HG03378 (cell line): ENCODE measurements around the gene TAPT1.
"Not testable (repeated sequence)": the region's sequence is repeated elsewhere in the genome, so short reads cannot be mapped to it uniquely, and the experiment has no call there.

Source experiments
- ATAC-seq: cut with Tn5 transposase; IDR thresholded peaks from one replicate; pipeline ENCODE4 v1.9.1; 2021; ENCODE audit warnings: mild to moderate bottlenecking, moderate library complexity; ENCODE audit not compliant: unreplicated experiment

TAPT1 gene

DNA sequence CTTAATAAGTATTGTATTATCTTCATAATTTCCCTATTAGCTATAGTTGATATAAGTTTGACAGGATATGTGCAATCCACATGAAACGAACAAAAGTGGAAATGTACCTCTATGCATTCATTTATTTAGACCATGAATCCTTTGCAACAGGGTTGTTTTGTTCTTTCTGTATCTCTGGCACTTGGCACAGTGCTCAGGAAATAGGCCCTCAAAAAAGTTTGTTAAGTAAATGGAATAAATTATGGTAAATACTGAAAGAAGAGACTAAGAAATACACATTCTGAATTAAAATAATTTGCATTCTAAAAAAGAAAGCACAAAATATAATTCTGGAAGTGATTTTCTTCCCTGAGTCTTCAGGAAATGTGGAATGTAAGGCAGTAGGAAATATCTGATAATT, 39.3 kb downstream of the TAPT1 start:
- no peak for ATAC-seq

DNA sequence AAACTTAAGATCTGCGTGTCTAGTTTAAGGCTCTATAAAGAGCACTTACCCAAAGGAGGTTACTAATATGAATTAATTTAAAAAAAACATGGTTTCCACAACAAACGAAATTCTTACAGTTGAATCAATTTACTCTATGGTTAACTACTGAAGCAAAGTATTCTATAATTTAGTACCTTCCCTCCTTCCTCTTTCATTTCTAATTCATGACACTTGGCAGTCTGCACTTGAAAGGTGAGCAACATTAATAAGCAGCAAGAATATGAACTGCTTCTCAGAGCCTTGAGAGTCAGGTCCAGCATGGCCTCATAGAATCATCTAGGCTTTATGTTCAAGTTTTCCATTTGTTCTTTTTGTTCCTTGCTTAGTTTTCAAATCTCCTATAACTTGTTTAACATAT, 42.7 kb downstream of the TAPT1 start:
- ATAC-seq, result no peak

DNA sequence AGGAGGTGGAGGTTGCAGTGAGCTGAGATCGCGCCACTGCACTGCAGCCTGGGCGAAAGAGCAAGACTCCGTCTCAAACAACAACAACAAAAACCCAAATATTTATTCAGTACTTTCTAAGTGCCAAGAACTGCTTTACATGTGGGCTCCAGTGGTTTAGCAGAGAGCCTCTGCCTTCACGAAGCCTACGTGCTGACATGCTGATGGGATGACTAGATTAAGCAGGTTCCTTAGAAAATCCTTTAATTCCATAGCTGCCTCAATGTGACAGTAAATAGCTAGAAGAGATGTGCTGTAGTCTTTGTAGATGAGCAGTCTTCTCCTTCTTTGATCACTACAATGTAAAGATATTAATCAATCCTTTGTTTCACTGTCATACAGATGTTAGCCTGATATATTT, 49.6 kb downstream of the TAPT1 start:
- ATAC-seq, result no peak

DNA sequence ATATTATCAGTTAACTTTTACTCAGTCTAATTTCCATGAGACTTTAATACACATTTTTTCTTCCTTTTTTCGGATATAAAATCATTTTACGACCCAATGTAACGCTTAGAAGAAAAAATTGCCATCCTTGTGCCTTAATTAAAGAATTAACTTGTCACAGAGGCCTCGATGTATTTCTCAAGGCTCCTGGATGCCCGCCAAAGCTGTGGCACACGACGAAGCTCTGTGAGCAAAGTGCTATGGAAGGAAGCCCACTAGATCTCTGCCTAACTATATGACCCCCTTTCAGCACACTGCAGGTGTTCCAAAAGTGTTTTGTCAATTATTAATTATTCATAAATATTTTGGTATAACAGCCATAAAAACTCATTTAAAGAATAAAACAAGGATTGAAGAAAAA, 54.4 kb downstream of the TAPT1 start:
- ATAC-seq, result no peak

DNA sequence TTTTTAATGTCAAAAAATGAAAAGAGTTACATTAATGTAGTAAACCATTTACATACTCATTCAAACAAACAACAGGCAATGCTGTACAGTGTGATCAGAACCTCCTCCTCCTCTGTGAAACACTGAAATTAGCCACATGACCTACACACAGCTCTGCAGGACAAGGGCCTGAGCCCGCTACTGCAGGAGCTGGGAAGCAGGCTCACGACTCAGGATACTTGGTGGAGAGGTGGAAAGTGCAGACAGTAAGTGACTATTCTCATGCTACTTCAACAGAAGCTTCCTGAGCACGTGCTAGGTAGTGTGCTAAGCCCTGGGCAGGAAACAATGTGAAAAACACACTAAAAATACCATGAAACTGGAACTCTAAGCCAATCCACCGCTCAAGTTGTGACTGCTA, 56.8 kb downstream of the TAPT1 start:
- ATAC-seq, result no peak

DNA sequence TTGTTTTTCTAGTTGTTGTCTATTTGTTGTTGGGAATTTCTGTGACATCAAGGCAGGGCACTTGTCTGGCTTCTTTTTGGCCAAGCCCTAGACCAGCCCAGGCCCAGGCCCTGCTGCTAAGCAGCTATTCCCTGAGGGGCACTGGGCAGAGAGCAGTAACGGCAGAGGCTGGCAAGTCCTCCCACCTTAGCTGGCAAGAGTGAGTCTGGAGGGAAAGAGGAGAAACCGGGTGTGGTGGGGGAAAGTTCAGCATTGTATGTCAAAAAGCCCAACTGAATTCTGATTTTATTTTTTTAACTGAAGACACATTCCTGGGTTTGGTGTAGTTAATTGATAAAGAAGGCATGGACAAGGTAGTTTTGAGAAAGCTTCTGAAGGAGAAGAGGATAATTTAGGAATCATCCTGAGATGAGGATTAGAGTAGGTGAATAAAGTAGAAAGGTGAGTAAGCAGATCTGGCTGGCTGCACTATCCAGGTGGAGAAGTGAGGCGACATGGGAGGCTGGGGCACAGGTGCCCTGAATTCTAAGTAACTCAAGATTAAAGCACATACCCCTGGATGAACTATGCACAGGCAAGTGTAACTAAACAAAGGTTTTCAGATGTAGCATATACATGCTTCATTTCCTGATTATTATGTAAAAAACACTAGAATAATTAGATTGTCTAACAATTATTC, 57.4 kb downstream of the TAPT1 start:
- no peak for ATAC-seq

DNA sequence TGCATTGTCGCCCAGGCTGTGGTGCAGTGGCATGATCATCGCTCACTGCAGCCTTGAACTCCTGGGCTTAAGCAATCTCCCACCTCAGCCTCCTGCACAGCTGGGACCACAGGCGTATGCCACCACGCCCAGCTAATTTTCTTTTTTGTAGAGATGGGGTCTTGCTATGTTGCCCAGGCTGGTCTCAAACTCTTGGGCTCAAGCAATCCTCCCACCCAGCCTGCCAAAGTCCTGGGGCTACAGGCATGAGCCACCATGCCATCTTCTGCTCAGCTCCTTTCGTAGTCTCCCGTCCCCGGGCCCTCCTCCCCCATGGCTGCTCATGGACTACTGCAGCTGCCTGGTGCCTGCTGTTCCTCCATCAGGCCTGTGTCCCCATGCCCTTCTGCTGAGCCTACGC, 58.1 kb downstream of the TAPT1 start:
- no peak for ATAC-seq

DNA sequence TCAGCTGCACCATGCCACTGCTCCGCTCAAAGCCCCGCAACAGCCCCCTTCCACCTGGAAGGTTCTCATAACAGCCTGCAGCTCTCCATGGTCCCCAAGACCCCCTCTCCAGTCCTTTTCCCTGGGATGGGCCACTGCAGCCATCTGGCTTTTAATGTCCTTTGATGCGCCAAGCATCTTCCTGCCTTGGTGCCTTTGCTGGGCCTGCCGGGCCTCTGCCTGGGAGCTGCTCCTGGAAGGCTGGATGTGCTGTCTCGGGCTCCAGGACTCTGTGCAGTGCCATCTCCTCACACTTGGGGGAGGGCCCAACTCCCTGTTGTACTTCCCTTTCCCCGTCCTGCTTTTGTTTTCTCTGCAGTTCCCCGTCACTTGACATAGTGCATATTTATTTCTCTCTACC, 60.3 kb downstream of the TAPT1 start:
- ATAC-seq, result no peak

DNA sequence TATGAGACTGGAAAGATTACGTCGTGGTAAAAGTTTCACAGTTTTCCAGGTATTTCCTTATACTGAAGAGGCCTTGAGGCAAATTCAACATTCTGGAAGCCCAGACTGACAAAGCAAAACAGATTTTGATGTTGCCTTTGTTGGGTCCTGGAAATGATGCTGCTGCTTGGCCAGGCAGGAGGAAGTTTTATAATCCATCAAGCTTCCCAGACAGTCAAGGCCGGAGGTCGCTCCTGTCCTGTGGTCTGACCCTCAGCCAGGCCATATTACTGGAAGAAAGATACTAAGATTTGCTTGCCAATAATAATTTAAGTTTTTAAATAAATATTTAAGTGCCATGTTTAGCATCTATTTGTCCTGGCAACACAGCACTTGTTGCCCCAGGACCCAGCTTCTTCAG, 63.4 kb downstream of the TAPT1 start:
- ATAC-seq, result no peak

DNA sequence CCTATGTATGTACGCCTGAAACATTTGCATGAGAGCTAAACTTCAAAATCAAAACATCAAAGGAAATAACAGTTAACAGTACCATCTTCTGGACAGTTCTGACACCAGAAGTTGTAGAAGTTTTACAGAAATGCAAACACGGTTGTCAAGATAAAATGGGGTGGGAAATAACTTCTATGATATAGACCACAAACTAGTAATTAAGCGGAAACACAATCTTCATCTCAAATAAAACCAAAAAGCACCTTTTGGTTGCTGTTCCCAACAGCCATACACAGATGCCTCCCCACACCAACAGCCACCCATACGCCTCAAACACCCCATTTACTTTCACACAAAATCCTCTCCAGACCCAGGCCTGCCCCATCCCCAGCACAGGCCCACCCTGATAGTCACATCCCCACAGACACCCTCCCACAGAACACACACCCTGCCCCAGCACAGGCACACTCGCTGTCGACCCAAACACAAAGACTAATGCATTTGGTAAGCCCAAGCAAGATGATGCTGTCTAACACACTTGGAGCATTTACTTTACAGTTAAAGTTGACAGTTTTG, 64.3 kb downstream of the TAPT1 start:
- no peak for ATAC-seq

DNA sequence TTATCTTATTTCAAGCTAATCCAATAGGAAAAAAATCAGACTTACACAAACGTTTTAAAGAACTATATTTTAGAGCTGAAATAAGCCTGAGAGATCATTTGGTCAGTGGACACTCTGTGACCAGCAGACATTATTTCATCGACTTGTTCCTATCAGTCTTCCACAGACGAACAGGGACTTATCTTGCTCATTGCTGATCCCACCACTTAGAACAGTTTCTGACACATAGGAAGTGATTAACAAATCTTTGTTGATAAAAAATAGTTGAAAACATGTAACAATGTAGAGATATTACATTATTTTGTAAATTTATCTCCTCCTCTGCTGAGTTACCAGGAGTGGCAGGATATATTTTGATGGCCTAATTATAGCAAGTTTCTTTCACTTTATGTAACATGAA, 65.8 kb downstream of the TAPT1 start:
- no peak for ATAC-seq

DNA sequence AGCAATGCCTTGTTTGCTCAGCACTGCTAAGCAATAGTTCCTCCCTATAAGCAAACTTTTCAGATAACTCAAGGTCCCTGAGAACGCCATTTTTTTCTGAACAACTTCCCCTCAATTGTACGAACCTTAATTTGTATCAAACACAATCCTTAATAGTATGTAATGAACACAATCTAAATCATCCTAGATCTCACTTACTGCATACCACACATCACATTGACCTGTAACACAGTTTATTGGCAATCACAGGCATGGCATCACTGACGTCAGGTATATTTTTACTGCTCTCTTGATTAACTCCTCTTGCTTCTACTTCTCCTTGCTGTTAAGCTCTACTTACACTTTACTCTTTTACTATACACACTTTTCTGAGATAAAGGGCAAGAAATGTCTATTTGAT, 67.0 kb downstream of the TAPT1 start:
- ATAC-seq, result no peak

DNA sequence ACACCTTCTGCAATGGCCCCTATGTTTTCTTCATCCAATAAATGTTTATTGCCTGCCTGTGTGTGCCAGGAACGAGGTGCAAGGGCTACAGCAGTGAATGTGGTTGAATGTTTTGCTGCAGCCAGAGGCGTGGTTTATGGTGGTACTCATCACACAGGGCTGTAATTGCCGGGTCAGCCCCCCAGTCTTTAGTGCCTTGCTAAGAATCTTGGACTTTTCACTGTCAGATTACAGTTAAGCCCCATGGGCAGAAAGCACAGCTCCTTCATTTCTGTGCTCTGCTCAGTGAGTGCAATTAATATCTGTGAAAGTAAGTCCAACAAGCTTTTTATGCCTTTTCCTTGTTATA, 67.8 kb downstream of the TAPT1 start:
- ATAC-seq, result no peak

DNA sequence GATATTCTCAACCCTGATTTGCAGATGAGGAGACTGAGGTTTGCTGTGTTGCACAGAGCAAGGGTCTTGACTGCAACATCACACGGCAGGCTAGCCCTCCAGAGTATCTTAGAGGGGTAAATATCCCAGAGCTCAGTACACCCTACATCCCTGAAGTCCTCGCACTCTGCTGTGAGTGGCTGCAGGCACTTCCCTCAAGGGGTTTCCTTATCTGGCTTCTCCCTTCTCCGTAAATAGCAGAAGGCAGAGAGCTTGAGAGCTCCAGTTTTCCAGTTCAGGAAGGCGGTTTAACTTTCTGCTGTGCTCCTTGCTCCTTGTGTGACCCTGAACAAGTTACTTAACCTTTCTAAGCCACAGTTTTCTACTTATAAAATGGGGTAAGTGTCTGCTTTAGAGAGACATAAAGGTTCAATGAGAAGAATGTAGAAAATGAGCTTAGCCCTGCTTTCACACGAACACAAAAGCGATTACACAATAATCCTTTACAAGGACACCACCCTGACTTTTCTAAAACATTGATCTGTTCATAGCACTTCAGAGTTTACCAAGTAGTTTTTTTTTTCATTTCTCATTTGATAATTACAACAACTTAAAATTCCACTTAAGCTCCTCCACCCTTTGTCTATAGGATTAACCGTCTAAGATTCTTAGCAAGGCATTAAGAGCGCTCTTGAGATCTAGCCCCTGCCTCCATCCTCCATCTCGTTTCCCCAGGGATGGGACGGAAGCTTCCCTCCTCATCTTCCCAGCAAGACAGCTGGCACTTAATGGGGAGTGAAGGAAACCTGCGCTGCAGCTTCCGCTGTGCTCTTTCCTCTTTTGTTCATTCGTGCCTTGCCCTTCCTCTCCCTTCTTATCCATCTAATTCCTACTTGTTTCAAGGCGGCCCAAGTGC, 68.4 kb downstream of the TAPT1 start:
- ATAC-seq, result no peak

DNA sequence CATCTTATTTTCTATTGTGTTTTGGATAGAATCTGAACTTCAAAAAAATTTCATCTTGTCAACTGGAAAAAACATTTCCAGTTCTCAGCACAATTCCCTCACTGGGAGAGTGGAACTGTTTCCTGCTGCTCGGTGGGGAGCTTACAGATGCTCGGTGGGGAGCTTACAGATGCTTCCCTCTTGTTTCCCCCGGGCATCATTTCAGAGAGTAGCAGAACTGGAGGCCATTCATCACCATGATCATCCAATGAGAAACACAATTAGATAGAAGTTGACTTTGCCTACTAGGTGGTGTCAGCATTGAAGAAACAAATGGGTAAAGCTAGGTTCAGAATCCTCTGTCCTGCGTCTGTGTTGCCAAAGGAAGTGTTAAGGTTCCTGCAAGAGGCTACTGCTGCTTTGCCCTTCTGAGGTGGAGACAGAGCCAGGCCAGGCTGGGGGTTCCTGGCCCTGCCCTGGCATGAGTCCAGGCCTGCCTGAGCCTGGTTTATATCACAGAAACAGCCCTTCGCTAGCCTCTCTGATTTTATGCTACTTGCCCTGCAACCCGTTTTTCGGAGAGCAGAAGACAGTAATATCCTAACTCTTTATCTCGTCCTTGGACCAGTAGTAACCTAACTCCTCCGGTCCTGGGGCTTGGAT, 70.6 kb downstream of the TAPT1 start:
- ATAC-seq, result no peak

DNA sequence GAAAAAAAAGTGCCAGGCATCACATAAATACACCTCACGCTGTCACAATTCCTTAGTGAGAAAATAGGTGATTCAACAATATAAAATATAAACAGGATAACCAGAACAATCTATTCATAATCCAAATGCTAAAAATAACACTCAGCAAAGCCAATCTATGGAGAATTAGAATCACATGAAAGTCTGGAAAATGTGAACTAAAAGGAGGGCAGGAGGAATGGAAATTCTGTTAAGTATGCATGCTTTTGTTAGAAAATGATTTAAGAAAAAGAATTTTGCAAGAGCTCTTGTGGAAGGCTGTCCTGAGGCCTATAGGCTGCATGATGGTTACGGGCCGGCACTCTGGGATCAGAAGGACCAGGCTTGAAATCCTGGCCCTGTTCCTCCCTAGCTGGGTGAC, 71.8 kb downstream of the TAPT1 start:
- ATAC-seq, result no peak

DNA sequence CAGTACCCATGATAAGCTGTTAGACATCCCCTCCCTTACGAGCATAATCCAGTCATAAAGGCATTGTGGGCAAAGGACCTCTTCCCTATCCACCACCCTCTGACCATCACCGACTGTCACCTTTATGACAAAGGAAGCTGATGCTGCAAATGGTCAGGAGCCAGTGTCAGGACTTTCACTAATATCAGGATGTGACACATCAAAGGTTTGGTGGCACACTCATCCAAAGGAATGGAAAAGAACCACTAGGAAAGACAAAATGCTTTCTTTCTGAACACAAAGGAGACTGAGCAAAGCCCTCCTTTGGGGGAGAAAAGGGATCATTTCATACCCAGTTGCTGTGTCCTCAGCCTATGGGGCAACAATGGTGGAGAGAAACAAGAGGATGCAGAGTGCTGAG, 75.6 kb downstream of the TAPT1 start:
- ATAC-seq, result no peak

DNA sequence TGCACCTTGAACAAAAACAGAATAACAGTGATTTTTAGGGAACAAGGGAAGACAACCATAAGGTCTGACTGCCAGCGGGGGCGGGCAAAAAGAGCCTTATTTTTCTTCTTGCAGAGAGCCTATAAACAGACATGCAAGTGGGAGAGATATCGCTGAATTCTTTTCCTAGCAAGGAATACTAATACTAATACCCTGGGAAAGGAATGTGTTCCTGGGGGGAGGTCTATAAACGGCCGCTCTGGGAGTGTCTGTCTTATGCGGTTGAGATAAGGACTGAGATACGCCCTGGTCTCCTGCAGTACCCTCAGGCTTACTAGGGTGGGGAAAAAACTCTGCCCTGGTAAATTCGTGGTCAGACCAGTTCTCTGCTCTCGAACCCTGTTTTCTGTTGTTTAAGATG, 81.4 kb downstream of the TAPT1 start:
- not testable (repeated sequence) for ATAC-seq

DNA sequence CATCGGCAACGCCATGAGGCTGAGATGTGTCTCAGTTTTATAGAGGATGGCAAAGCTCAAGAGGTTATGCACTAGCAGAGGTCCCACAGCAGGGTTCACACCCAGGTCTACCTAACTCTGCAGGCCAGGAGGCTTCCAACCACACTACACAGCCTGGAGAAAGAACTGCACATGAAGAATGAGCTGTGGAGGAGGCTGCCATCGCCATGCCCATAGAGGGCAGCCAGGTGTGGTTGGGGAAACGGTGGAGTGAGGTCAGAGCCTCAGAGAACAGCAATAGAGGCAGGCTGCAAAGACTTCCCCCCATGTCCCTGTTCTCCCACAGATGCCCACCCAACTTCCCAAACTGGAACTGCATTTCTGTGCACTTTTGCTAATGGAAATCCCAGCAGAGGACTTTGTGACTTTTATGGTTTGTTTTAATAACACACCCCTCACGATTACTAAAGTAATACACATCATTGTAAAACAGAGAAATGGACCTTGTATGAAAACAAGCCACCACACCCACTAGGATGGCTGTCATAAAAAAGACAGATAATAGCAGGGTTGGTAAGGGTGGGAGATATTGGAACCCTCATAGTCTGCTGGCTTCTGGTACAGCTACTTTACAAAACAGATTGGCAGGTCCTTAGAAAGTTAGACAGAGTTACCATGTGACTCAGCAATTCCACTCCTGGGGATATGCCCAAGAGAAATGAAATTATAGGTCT, 83.5 kb downstream of the TAPT1 start:
- no peak for ATAC-seq

DNA sequence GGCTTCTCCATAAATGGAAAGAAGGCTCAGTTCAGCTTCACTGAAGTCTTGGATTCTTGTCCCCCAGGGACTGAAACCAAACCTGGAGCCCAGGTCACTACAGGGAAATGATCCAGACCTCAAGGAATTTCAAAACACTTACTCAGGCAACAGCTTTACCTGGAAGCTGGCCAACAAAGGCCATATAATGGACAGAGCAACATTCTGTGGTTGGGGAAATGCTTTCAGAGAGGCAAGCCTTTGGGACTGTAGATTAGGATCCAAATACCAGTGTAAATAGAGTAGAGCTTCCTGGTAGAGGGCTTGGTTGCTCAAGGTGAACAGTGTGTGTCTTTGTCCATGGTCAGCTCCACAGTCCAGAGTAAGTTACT, 85.4 kb downstream of the TAPT1 start:
- ATAC-seq, result no peak

DNA sequence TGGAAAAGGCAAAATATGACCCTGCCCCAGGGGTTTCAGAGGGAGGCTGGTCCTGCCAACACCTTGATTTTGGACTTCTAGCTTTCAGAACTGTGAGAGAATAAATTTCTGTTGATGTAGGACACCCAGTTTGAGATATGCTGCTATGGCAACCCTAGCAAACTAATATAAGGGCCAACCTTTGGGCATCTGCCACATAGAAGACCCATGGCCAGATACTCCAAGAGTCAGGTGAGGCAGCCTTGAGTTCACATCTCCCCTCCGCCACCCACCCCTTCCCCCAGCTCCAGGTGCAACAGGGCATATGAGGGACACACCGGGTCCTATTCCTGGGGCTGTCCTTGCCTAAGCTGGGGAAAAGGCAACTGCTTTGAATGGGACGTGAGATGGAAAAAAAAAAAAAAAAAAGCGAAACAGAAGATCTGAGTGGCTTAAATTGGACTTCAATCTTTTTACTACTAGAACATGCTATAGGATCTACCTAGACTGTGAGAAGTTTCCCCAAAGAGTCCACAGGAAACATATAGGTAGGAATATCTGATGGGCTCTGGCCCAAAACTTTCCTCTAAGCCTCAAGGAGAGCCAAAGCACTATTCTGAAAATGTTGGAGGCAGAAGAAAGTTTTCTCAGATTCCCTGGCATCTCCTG, 85.9 kb downstream of the TAPT1 start:
- ATAC-seq, result no peak
